DMS114 treated with DMSO at 0.1 percent for 48 hours (cell line): ENCODE measurements around the gene PROX1.
A peak's percentile ranks its signal among the peaks of the same experiment; 100 is the strongest.

Source experiments
- DNase-seq: peaks from one replicate; lab custom pipeline; 2025; ENCODE audit not compliant: unreplicated experiment; lab: John Stamatoyannopoulos, UW

The PROX1 gene, protein sequence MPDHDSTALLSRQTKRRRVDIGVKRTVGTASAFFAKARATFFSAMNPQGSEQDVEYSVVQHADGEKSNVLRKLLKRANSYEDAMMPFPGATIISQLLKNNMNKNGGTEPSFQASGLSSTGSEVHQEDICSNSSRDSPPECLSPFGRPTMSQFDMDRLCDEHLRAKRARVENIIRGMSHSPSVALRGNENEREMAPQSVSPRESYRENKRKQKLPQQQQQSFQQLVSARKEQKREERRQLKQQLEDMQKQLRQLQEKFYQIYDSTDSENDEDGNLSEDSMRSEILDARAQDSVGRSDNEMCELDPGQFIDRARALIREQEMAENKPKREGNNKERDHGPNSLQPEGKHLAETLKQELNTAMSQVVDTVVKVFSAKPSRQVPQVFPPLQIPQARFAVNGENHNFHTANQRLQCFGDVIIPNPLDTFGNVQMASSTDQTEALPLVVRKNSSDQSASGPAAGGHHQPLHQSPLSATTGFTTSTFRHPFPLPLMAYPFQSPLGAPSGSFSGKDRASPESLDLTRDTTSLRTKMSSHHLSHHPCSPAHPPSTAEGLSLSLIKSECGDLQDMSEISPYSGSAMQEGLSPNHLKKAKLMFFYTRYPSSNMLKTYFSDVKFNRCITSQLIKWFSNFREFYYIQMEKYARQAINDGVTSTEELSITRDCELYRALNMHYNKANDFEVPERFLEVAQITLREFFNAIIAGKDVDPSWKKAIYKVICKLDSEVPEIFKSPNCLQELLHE

DNA sequence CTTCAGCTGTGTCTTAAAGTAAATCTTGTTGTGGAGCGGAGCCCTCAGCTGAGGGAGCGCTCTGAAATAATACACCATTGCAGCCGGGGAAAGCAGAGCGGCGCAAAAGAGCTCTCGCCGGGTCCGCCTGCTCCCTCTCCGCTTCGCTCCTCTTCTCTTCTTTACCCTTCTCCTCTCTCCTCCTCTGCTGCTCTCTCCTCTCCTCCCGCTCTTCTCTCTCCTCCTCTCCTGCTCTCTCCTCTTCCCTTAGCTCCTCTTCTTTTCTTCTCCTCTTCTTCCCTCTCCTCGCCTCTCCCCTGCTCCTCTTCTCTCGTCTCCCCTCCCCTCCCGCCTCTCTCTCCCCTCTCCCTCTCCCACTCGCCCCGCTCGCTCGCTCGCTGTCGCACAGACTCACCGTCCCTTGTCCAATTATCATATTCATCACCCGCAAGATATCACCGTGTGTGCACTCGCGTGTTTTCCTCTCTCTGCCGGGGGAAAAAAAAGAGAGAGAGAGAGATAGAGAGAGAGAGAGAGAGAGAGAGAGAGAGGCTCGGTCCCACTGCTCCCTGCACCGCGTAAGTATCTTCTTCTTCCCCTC lies at the start of gene PROX1:
PROX1 (plus strand) TSS at position 47 of the 580 bp plus-strand sequence. CDS start 8,563 bp downstream, outside the sequence.
- peak; percentile 47 for DNase-seq

DNA sequence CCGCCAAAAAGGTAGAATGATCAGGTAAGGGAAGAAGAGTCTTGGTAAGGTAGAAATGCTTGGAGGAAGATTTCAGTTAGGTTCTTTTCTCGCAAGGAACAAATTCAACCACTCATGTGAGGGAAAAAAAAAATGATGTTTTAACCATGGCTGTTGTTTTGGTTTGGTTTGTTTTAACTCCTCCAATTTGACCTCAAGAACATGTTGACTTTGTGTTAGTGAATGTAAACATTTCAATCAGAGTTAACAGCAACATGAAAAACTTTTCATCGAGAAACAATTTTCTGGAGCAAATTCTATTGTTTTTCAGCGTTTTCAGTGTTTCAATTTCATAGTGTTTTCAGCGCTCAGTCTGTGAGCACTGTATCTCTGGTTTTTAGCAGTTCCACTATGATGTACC lies 49.0 kb upstream of the PROX1 start:
- DNase-seq, result no peak

DNA sequence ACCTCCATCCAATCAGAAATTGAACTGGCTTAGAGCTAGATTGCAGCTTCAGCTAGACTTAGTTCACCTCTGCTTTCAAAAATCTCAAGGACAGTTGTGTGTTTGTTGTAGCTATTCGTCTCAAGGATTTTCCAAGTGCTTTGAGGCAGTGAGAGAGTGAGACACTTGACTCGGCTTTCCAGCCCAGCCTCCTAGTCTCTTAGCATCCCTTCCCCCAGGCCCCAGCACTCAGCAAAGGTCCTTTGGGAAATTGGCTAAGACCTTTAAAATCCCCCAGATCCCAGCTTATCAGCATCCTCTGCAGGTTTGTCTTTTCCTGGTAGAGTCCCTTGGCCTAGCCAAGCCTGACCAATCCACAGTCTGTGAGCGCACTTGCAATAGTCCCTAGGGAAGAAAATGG lies 47.9 kb upstream of the PROX1 start:
- DNase-seq, result no peak

DNA sequence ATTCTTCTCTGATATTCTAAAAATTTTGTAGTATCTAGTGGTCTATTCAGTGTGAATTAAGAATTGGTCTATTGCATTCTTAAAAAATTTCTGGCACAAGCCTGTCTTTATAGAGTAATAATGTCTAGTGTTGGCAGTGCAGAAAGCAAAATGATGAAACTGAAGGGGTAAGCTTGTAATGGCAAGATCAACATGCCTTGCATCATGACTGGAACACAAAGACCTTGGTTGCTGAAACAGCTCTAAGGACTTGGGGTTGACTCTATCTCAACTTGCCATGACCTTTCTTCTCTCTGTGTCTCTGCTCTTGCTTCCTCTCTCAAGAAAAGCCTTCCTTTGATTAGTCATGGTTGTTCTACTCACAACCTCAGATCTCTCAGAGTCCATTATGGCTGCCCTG lies 46.8 kb upstream of the PROX1 start:
- DNase-seq, result no peak

DNA sequence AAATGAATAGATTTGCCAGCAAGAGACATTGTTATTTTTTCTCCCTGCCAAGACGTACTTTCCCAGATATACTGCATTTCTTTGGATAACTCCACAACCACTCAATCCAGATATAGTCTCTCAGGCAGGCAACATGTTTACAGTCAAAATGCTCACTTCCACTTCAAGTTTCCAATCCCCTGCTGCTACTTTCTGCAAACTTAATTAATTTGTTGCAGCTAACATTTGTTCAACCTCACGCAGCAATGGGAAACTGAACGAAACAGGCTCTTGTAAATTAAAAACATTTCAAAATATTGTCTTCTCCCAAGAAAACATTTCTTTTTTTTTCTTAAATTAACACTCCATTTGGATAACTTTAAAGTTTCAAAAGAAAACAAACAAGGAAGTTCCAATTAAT lies 45.7 kb upstream of the PROX1 start:
- no peak for DNase-seq

DNA sequence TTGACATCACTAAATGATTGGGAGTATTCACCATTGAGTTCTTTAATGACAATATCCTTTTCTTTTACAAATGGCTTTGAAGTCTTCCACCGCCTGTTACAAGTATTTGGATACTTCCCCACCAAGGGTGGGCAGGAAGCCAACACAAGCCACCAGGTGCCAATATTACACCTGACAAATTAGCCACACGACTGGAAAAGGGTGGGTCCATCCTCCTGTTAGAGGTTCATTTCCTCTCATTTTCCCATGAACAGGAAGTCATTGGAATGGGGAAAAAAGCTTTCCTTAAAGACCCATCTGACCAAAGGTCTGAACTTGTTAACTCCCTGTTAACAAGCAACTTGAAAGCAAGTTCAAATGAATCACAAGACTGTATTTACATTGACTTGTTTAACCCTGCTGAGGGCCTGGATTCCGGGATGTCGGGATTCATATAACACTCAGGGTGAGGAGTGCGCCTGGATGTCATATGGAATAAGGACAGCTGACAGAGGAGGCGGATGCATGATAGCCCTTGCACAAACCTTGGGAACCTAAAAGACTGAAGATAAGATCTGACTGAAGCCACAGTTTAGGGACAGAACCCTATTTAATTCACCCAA lies 40.5 kb upstream of the PROX1 start:
- no peak for DNase-seq

DNA sequence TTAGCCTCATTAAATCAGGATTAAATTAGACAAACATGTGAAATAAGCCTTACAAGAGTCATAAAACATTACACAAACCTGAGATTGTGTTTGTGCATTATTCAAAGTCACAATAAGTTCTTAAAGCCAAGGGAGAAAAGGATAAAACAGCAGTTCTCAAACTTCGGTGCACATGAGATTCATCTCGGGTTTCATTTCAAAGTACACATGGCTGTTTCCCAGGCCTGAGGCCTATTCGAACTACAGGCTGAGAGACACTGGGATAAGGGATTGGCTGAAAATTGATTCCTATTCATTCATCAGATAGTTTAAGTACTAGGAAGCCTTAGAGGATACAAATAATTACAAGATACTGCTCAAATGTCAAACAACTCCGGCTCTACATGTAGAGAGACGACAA lies 35.9 kb upstream of the PROX1 start:
- DNase-seq, result no peak

DNA sequence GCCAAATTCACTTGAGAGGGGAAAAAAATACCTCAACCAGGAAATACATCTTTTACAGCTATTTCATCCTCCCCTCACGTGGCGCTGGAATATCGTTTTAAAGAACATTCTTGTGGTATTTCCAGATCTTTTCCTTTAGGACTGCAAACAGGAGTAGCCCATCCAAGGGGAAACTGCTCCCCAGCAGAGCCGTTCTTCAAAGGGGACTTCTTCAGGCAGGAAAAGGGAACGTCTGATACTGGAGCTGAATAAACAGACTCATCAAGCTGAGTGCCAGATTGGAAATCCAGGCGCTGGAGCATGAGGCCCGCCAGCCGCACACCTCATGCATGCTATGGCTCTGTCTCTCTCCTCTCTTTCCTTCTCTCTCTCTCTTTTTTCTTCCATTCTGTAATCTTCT lies 34.0 kb upstream of the PROX1 start:
- DNase-seq, result no peak

DNA sequence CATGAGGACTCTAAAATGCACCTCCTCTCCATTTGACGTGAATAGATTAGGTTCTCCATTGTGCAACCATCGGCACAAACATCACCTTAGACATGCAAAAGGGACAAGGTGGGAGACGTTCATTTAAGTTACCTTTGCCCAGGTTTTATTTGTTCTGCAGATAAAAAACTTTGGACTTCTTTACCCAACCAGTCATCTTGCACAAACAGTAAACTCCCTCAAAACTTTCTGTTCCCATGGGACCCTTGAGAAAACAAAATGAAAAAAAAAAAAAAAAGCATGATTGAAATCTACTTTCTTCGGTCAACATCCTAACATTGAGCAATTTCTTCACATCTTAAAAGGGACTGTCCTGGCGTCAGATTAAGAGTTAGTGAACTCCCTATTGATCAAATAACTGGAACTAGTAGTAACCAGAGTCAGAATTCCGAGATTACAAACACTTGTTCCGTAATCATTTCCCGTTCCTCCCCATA lies 31.4 kb upstream of the PROX1 start:
- DNase-seq, result no peak

DNA sequence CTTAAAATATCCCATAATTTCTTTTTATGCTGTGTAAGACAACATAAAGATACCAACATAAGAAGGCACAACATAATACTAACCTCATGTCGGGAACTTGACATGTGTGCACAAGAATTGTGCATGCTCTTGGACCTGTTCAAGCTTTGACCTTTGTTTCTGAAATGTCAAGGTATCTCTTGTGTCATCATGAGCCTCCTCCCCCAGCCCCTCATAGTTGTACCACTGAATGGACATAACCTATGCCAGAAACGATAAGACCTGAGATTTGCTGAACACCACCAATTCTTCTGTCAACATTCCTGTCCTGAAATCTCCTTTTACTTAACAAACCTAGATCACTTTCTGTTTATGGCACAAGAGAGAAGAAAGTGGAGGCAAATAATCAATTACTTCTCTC lies 29.4 kb upstream of the PROX1 start:
- DNase-seq, result no peak

DNA sequence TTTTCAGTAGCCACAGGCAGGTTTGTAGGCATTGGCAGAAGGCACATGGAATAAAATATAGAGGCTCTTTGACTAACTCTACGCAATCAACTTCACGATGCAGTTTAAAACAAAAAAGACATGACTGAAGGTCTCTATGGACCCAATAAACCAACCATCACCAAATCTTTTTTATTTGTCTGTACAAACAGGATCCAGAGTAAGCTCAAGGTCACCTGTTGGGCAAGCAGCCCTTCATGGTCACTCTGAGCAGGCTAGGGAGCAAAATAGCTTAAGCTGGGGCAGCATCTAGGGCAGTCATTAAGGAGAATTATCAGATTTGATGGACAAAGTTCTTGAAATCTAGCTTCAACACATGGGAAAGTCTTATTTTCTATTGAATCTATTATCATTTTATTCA lies 26.8 kb upstream of the PROX1 start:
- DNase-seq, result no peak

DNA sequence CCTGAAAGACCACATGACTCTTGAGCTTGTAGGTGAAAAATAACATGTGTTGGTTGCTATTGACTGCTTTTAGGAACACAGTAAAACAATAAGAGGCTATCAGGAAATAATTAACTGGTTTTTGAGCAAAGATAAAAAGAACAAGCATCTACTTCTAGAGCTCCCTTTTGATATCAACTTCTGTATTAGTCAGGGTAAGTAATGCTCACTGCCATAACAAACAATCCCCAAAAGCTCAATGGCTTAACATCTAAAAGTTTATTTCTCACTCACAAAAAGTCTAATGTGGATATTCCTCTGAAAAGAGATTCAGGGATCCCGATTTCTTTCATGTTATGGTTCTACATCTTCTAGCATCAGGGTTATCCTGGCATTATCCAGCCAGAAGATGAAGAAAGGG lies 25.3 kb upstream of the PROX1 start:
- no peak for DNase-seq

DNA sequence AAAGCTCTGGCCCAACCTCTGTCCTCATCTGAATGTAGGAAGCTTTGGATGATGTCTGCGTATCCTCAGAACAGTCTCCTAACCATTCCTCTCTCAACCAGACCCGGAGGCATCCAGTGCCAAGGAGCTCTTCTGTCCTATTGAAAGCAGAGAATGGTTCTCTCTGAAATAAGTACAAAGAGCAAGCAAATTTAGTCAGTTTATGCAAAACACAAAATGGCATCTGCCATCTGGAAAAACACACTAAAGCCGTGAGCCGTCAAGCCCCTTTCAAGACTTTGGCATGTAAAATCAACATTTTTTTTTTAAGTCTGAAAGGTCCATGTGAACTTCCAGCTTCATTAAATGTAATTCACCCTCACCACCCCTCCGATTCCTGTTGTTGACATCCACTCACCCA lies 21.7 kb upstream of the PROX1 start:
- DNase-seq, result no peak

DNA sequence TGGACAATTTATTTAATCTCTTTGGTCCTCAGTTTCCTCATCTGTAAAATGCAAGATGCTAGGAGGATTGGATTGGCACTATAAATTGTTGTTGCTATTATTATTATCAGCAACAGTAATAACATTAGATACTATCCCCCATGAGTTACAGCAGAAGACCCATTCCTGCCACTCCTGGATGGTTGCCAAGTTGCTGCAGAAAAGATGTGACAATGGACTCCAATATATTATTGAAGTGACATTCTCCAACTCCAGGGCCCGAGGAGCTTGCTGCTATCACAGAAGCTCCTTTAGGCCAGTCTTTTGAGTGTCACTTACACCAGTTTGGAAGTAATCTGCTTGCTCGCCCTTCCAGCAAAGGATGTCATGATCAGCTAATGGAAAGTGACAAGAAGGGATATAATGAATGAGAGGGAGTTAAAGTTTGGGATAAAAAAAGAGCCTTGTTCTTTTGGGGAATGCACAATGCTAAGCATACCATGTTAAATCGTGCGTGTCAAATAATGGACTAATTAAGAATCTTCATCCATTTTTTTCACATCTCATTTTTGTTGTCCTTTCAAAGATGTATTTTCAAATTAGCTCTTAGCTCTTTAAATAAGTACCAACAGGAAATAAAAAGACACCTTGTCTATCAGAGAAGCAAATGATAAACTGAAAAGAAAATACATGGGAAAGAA lies 19.5 kb upstream of the PROX1 start:
- DNase-seq, result no peak

DNA sequence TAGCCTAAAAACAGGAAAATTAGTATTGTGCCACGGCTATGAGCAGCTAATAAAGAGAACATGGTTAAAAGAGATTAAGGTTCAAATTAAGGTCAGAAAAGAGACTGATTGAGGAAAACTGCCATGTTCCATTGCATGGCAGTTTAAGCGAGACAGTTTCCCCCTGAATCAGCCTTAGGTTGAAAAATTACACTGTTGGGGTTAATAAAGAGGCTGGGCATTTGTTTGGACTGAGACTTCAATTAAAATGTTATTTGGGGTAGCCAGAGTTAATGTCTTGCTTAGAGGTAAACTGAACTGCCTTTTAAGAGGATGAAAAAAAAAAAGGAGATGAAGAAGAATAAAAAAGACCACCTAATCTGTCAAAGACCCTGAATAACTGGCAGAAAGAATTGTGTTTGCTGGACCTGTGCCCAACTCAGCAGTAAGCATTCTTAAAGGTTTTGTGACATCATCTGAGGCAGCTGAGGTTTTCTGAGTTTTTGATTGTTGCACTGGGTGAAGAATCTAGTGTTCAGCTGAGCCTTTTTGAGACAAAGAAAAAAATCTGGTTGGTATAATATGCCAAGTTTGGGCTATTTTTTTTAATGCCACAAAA lies 17.7 kb upstream of the PROX1 start:
- no peak for DNase-seq

DNA sequence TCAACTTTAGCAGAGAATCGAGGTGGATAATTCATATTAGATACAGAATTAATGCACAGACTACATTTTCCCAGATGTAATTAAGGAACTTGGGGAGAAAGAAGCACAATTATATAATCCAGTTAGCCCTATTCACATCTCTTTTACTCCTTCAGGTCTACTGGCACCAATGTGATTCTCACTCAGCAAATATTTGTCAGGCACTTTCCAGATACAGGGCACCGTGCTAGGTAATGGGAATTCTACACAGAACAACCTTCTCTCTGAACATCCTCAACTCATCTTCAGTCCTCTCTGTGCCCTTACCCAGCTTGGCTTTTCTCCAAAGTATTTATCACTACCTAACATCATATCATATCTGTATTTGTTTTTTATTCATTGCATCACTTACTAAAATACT lies 15.6 kb upstream of the PROX1 start:
- no peak for DNase-seq

DNA sequence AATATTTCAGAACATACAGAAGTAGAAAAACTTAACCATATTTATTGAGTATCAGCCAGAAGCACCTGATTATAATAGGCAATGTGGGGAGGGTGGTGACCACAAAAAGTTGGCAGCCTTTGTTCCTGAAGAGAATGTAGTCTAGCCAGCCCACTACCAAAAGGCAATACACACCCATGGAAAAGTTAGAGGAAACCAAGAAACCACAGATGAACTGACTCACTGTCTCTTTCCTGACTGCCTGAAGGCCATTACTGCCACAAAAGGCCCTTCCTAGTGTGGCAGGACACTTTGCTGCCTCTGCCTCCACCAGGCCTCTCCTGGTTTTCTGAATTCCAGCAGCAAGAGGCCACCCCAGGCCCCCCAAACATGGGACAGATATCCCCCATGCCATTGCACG lies 14.6 kb upstream of the PROX1 start:
- DNase-seq, result no peak

DNA sequence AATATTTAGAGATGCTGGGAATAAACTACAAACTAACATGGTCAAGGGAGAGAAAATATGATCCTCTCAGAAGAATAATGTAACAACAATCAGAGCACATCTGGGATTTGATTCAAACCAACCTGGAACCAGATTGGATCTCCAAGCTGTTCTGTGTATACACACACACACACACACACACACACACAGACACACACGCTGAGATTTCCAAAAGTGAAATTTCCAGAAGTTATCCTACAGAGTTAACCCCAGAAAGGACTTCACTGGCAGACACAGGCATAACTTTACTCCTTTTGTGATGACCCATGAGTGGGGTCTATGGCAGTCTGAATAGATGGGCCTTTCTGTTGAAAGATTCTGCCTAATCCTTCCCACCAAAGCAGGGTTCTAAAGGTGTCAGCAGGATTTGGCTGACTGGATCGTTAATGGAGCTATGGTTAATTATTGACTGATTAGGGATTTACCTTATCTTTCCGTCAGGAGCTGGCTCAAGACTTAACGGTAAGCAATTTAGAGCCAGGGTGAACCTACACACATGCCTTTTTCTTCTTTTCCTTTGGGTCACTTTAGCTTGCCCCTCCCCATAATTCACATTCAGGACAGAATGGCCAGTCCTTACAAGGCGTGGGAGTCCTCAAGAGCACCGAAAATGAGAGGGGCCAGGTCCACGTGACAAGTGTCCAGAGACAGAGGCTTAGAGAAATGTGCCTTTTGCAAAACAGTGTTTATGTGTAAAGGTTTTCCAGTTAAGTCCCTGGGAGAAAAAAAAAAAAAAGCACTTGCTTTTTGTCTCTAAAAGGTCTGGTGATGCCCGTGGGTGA lies 10.9 kb upstream of the PROX1 start:
- no peak for DNase-seq

DNA sequence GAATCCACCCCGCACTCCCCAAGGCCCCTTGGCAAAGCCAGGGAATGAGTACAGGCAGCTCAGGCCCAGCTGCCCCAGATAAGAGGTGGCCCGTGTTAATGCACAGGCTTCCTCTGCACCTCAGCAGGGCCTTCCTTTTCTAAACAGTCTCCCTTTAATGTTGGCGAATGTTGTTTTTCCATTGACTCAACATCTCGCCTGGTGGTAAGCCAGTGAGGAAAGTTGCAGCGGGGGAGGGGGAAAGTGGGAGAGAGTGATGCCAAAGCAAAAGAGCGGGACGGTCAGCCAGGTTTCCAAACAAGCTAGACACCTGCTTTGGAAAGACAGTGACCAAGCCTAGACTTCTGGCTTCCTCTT lies 10.3 kb upstream of the PROX1 start:
- DNase-seq, result no peak

DNA sequence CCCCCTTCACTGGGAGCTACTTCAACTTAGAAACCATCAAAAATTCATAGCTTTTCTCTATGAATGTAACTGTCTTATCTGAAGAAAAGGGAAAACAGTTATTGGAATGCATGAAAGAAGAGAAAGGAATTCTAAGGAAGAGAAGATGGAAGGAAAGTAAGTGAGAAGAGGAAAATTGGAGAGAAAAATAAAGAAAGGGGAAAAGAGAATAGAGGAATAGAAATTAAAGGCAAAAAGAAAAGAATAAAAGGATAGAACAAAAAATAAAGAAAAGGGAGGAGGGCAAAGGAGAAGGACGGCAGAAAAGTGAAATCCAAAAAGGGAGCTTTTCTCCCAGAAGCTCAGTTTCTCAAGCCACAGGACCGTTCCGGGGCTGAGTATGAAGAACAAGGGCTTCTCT lies 9.9 kb upstream of the PROX1 start:
- DNase-seq, result no peak
